CD4-positive, CD25-positive, alpha-beta regulatory T cell (primary cell): ENCODE results near the gene SLC25A6. TPM values are rescaled to one million over a fixed set of nuclear protein-coding genes. Genes with fewer than 3 reads are reported as not detected.

Source experiments
- ATAC-seq, 2 donors: fragments of 150-1000 bp; cut with Tn5 transposase; one replicate each; pipeline ENCODE4 v1.10.0; 2021; ENCODE audit warnings: low read depth in 2 of 2, moderate number of reproducible peaks in 2 of 2, moderate library complexity in 1 of 2
- DNase-seq, 3 donors: peaks; one replicate each; pipeline versions ENCODE4 v3.0.0 to v3.0.0-alpha.2; 2012 to 2022; ENCODE audit warnings: mixed read lengths in 1 of 3
- H3K27ac ChIP-seq: one replicate; pipeline ENCODE4 v1.7.0; 2013; ENCODE audit warnings: mild to moderate bottlenecking, low read length; ENCODE audit not compliant: insufficient read depth, poor library complexity, severe bottlenecking
- H3K27me3 ChIP-seq: one replicate; pipeline ENCODE4 v1.7.0; 2013; ENCODE audit warnings: low read length; ENCODE audit not compliant: control insufficient read depth, insufficient read depth
- H3K36me3 ChIP-seq: one replicate; pipeline ENCODE4 v1.7.0; 2013; ENCODE audit warnings: mild to moderate bottlenecking, low read length, moderate library complexity; ENCODE audit not compliant: control insufficient read depth, insufficient read depth
- H3K4me1 ChIP-seq: 2 replicates; pipeline ENCODE4 v1.7.0; 2013; ENCODE audit warnings: mild to moderate bottlenecking, low read length; ENCODE audit not compliant: insufficient read depth, control insufficient read depth, poor library complexity, severe bottlenecking
- H3K4me3 ChIP-seq: one replicate; pipeline ENCODE4 v1.7.0; 2013; ENCODE audit warnings: low read depth, mild to moderate bottlenecking, low read length, moderate library complexity
- H3K9me3 ChIP-seq, 2 experiments: 1 replicate in 1 of 2; 2 replicates in 1 of 2; pipeline ENCODE4 v1.7.0; 2013; ENCODE audit warnings: low read length in 2 of 2, mild to moderate bottlenecking in 1 of 2, moderate library complexity in 1 of 2; ENCODE audit not compliant: control insufficient read depth in 2 of 2
- H3K27ac Mint-ChIP-seq, 3 donors: one replicate each; pipeline ENCODE4 v1.8.0; 2020 to 2022; ENCODE audit warnings: mild to moderate bottlenecking in 3 of 3, mixed read lengths in 3 of 3, moderate library complexity in 2 of 3
- H3K27me3 Mint-ChIP-seq: one replicate; pipeline ENCODE4 v1.8.0; 2022; ENCODE audit warnings: mild to moderate bottlenecking, mixed read lengths
- H3K36me3 Mint-ChIP-seq: one replicate; pipeline ENCODE4 v1.8.0; 2020; ENCODE audit warnings: mixed read lengths
- H3K4me1 Mint-ChIP-seq, 4 donors: one replicate each; pipeline ENCODE4 v1.8.0; 2020 to 2022; ENCODE audit warnings: mixed read lengths in 4 of 4, mild to moderate bottlenecking in 1 of 4
- H3K4me3 Mint-ChIP-seq, 4 donors: one replicate each; pipeline ENCODE4 v1.8.0; 2020 to 2022; ENCODE audit warnings: mild to moderate bottlenecking in 4 of 4, mixed read lengths in 4 of 4, moderate library complexity in 3 of 4
- H3K9me3 Mint-ChIP-seq, 7 donors: one replicate each; pipeline ENCODE4 v1.8.0; 2020 to 2022; ENCODE audit warnings: mixed read lengths in 7 of 7, mild to moderate bottlenecking in 3 of 7, moderate library complexity in 2 of 7
- polyA plus RNA-seq, 4 donors: library from polyadenylated mRNA; unstranded; fragments of 300-500 nt; fragmentation: Illumina TruSeq; gene quantifications; one replicate each; pipeline ENCODE4 v1.2.3, GENCODE V29; 2021
- total RNA-seq: library from RNA; stranded (reverse); gene quantifications from one replicate; pipeline ENCODE4 v1.2.3, GENCODE V29; 2022

SLC25A6 gene
- total and polyA plus RNA-seq, 5 donors from 2014 or later = 277 to 535 (median 472) TPM

GRCh38 chrX:1400049-1400448 is 8.1 kb upstream of the SLC25A6 start:
- H3K36me3 ChIP-seq = peaks cover 21% of the 10 kb centered on the region
- H3K4me3 ChIP-seq = no peak overlapping the region
- H3K27me3 Mint-ChIP-seq = no peaks in the 10 kb centered on the region
- DNase-seq (no peak), ATAC-seq (no peak)
- H3K4me1 Mint-ChIP-seq = peaks cover 0 to 10% (median 4%) of the 10 kb centered on the region in 4 donors
- no peaks in the 10 kb centered on the region for H3K4me1 ChIP-seq
- H3K27ac Mint-ChIP-seq = no peak overlapping the region
- H3K36me3 Mint-ChIP-seq = peaks cover 11% of the 10 kb centered on the region
- no peaks in the 10 kb centered on the region for H3K9me3 Mint-ChIP-seq
- no peak overlapping the region for H3K27ac ChIP-seq
- no peaks in the 10 kb centered on the region for H3K27me3 ChIP-seq
- no peak overlapping the region for H3K4me3 Mint-ChIP-seq
- no peaks in the 10 kb centered on the region for H3K9me3 ChIP-seq

DNA sequence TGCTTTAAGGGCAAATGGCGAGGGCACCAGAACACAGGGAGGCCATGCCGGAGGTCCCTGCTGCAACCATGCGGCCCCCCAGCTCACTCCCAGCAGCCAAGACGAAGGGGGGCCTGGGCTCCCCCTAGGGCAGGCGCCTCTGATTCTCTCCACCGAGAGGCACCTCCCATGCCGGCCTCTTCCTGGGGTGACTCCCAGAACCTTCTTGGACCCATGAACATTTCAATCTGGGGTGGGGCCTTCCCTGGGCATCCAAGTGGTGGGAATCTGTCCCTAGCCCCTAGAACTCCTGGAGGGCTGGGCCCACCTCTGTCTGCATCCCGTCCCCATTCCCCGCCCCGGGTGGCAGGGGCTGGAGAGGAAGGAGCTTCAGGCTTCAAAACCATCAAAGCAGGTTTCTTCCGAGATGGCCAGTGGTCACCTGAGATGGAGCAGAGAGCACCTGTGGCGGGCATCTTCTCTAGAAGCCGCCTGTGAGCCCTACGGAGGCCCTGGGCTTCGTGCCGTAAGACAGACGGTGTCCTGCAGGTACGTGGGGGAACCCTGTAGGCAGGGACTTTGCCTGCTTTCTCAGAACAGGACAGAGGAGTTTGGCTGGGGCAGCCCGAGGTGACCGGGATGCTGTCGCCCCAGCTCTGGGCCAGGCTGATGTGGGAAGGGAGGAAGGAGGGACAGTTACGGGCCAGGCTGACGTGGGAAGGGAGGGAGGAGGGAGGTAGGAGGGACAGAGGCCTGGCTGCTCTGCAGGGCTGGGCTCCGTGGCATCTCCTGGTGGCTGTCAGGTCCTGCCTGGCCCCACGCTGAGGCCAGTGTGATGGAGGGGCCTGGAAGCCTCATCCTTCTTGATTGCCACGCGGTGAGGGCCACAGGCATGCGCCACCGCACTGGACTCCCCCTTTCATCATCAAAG is 6.8 kb upstream of the SLC25A6 start:
- no peak for ATAC-seq
- no peaks in the 10 kb centered on the region for H3K27me3 ChIP-seq
- peaks cover 8% of the 10 kb centered on the region for H3K36me3 ChIP-seq
- Mint-ChIP-seq H3K9me3 (no peaks in the 10 kb centered on the region), H3K36me3 (peaks cover 11% of the 10 kb centered on the region), H3K4me1 (peaks cover 2 to 20% (median 6%) of the 10 kb centered on the region in 4 donors), H3K27me3 (no peaks in the 10 kb centered on the region), H3K4me3 (no peak overlapping the region), H3K27ac (no peak overlapping the region)
- H3K4me1 ChIP-seq = no peaks in the 10 kb centered on the region
- no peak overlapping the region for H3K4me3 ChIP-seq
- no peak for DNase-seq
- no peaks in the 10 kb centered on the region for H3K9me3 ChIP-seq
- no peak overlapping the region for H3K27ac ChIP-seq

DNA sequence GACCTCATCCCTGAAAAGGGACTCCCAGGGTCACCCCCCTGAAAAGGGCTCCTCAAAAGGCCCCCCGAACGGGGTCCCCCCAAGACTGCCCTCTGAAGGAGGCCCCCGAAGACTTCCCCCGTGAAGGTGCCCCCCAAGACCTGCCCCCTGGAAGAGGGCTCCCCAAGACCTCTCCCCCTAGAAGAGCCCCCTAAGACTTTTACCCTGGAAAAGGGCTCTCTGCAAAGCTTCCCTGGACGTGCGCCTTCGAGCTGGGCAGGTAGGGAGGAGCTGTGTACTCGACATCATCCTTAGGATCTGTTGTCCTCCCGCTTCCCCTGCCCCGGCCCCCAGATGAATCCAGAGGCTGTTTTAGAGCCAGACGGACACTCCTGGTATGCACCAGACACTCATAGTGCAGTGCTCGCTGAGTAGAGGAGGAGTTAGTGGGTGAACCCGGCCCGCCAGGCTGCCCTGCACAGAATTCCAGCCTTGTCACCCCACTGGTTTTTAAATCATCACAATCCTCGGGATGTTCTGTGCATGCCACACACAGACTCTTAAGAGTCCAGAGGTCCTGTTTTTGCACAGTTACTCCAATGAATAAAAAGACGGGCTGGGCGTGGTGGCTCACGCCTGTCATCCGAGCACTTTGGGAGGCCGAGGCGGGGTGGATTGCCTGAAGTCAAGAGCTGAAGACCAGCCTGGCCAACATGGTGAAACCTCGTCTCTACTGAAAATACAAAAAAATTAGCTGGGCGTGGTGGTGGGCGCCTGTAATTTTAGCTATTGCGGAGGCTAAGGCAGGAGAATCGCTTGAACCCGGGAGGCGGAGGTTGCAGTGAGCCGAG is 5.7 kb upstream of the SLC25A6 start:
- Mint-ChIP-seq H3K27ac (no peak overlapping the region), H3K4me3 (peak overlapping the region in 1 of 4 donors; percentile 47), H3K27me3 (no peaks in the 10 kb centered on the region), H3K36me3 (peaks cover 11% of the 10 kb centered on the region), H3K4me1 (peaks cover 4 to 27% (median 8%) of the 10 kb centered on the region in 4 donors), H3K9me3 (no peaks in the 10 kb centered on the region)
- DNase-seq = no peak
- Histone ChIP-seq H3K9me3 (no peaks in the 10 kb centered on the region), H3K36me3 (no peaks in the 10 kb centered on the region), H3K27ac (no peak overlapping the region), H3K27me3 (no peaks in the 10 kb centered on the region), H3K4me1 (peaks cover 6% of the 10 kb centered on the region), H3K4me3 (no peak overlapping the region)
- ATAC-seq = no peak

- H3K27ac ChIP-seq = no peak overlapping the region
- peaks cover 6% of the 10 kb centered on the region for H3K4me1 ChIP-seq
- Mint-ChIP-seq H3K9me3 (no peaks in the 10 kb centered on the region), H3K36me3 (peaks cover 11% of the 10 kb centered on the region), H3K4me1 (peaks cover 4 to 27% (median 8%) of the 10 kb centered on the region in 4 donors), H3K27me3 (no peaks in the 10 kb centered on the region), H3K4me3 (peak overlapping the region in 1 of 4 donors; percentile 38), H3K27ac (no peak overlapping the region)
- H3K36me3 ChIP-seq = no peaks in the 10 kb centered on the region
- no peaks in the 10 kb centered on the region for H3K9me3 ChIP-seq
- H3K27me3 ChIP-seq = no peaks in the 10 kb centered on the region
- DNase-seq (no peak), ATAC-seq (no peak)
- H3K4me3 ChIP-seq = no peak overlapping the region
Measured at GRCh38 chrX:1397001-1397400, 5.1 kb upstream of the SLC25A6 start.

DNA sequence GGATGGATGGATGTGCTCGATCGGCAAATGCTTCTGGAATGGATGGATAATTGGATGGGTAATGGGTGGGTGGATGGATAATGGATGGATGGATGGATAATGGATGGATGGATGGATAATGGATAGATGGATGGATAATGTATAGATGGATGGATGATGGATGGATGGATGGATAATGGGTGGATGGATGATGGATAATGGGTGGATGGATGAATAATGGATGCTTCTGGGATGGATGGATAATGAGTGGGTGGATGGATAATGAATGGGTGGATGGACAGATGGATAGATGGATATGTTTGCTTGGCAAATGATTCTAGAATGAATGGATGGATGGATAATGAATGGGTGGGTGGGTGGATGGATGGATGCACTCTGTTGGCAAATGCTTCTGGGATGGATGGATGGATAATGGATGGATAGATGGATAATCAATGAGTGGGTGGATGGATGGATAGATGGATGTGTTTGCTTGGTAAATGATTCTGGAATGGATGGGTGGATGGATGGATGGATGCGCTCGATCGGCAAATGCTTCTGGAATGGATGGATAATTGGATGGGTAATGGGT is 3.8 kb upstream of the SLC25A6 start:
- H3K36me3 ChIP-seq = no peaks in the 10 kb centered on the region
- H3K27ac Mint-ChIP-seq = no peak overlapping the region
- H3K27ac ChIP-seq = no peak overlapping the region
- H3K27me3 ChIP-seq = no peaks in the 10 kb centered on the region
- H3K9me3 ChIP-seq = no peaks in the 10 kb centered on the region
- peak overlapping the region in 3 of 4 donors; percentile 16 to 80 (median 68) for H3K4me3 Mint-ChIP-seq
- DNase-seq (no peak), ATAC-seq (no peak)
- H3K9me3 Mint-ChIP-seq = no peaks in the 10 kb centered on the region
- peaks cover 14% of the 10 kb centered on the region for H3K4me1 ChIP-seq
- no peaks in the 10 kb centered on the region for H3K27me3 Mint-ChIP-seq
- peaks cover 4 to 33% (median 11%) of the 10 kb centered on the region in 4 donors for H3K4me1 Mint-ChIP-seq
- H3K36me3 Mint-ChIP-seq = peaks cover 11% of the 10 kb centered on the region
- no peak overlapping the region for H3K4me3 ChIP-seq

DNA sequence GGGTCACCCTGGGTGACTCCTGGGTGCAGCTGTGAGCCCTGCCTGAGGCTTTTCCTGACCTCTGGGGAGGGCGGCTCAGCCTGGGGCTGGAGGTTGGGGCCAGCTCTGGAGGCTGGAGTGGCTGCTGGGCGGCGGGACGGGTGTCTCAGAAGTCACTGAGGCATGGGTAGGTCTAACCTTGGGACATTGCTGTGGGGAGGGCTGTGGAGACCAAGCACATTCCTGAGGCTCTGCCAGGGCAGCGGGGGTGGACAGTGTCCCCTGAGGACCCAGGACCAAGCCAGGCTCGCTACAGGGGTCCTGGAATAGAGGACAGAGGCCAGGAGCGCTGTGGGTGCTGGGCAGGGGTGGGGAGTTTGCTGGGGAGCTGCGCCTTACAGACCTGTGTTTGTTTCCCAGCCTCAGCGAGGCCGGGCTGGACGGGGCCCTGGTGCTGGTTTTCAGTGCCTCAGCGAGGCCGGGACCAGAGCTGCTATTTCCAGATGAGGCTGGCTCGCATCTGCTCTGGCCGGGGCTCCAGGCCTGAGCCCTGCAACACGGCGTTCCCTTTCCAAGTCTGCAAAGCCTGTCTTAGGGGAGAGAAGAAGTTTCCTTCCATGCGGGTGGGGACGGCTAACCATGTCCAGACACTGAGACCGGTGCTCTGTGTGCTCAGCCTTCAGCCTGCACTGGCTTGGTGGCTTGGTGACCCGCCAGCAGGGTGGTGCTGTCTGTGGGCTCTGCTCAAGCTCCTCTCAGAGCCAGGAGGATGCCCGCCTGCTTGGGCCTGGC is 3.0 kb upstream of the SLC25A6 start:
- no peaks in the 10 kb centered on the region for H3K9me3 Mint-ChIP-seq

More for the DNA sequence above, 3.0 kb upstream of the SLC25A6 start:
- DNase-seq (no peak), ATAC-seq (no peak)
- H3K4me1 ChIP-seq = peaks cover 22% of the 10 kb centered on the region
- no peaks in the 10 kb centered on the region for H3K27me3 Mint-ChIP-seq
- H3K9me3 ChIP-seq = no peaks in the 10 kb centered on the region
- peak overlapping the region; percentile 8 to 89 (median 74) for H3K4me3 Mint-ChIP-seq
- no peak overlapping the region for H3K27ac ChIP-seq
- H3K36me3 Mint-ChIP-seq = peaks cover 11% of the 10 kb centered on the region
- H3K4me3 ChIP-seq = no peak overlapping the region
- no peaks in the 10 kb centered on the region for H3K27me3 ChIP-seq
- peaks cover 4% of the 10 kb centered on the region for H3K36me3 ChIP-seq
- peak overlapping the region in 2 of 3 donors; percentile 36 to 56 for H3K27ac Mint-ChIP-seq
- H3K4me1 Mint-ChIP-seq = peaks cover 4 to 40% (median 11%) of the 10 kb centered on the region in 4 donors
